Adrenal gland (tissue), 12 donors: ENCODE data around the gene NYNRIN. TPM values are rescaled to one million over a fixed set of nuclear protein-coding genes. Genes with fewer than 3 reads are reported as not detected.

Experiments used
- DNase-seq, 7 donors: peaks; one replicate each; pipeline ENCODE4 v3.0.0-alpha.2; 2019 to 2020
- H3K27ac ChIP-seq, 5 donors: fragments of 200-600 bp; sonication (generic) in 4 of 5; 1 replicate in 3 of 5; 2 replicates in 2 of 5; pipeline versions ENCODE4 v1.5.1 to v1.8.0; 2016 to 2020; ENCODE audit warnings: mild to moderate bottlenecking in 1 of 5
- H3K27me3 ChIP-seq: fragments of 200-600 bp; 2 replicates; pipeline ENCODE4 v1.8.0; 2021
- H3K36me3 ChIP-seq, 2 donors: fragments of 200-600 bp; replicated peaks in 1 of 2; 1 replicate in 1 of 2; 2 replicates in 1 of 2; pipeline versions ENCODE4 v1.5.1 to v1.8.0; 2018 to 2022
- H3K4me1 ChIP-seq, 2 donors: fragments of 200-600 bp; replicated peaks in 1 of 2; 1 replicate in 1 of 2; 2 replicates in 1 of 2; pipeline versions ENCODE4 v1.5.1 to v1.8.0; 2018 to 2021
- H3K4me3 ChIP-seq, 4 donors: fragments of 200-600 bp; sonication (generic) in 3 of 4; one replicate each; pipeline ENCODE4 v1.5.1; 2016 to 2018
- H3K9me3 ChIP-seq, 3 donors: fragments of 200-600 bp; sonication (generic) in 1 of 3; replicated peaks in 1 of 3; 1 replicate in 2 of 3; 2 replicates in 1 of 3; pipeline versions ENCODE4 v1.5.1 to v1.8.0; 2016 to 2021
- POLR2A ChIP-seq, 2 donors: fragments of 450-650 bp; IDR thresholded peaks; one replicate each; pipeline ENCODE4 v1.6.1; 2017; ENCODE audit warnings: antibody characterized with exemption in 2 of 2, mild to moderate bottlenecking in 2 of 2, moderate library complexity in 1 of 2
- WGBS, 4 donors: extraction: QIAGEN DNeasy Blood & Tissue Kit in 2 of 4; methylation state at CpG; one replicate each; pipeline versions ENCODE4 v1.1.5 to v1.1.7; 2013 to 2017; 5-methylcytosine and 5-hydroxymethylcytosine counted together
- intact Hi-C, 2 donors: fragments of 100-400 bp; cut with DNase I; formaldehyde crosslinking; loops; one replicate each; pipeline versions ENCODE4 v1.14.1 to v1.15.0; 2022 to 2023
- polyA plus RNA-seq, 3 donors: library from polyadenylated mRNA; stranded (reverse); fragments of 200-250 nt in 2 of 3; fragments of 350-450 nt in 1 of 3; fragmentation: Illumina TruSeq in 1 of 3; extraction: RNeasy Lipid Tissue Mini Kit (QIAGEN cat#74804) in 1 of 3; gene quantifications; one replicate each; pipeline ENCODE4 v1.2.3, GENCODE V29; 2013 to 2014
- total RNA-seq, 9 donors: library from RNA; depleted of rRNA in 4 of 9; stranded (reverse); fragments of >200 nt in 4 of 9; fragments of 120-200 nt in 1 of 9; fragmentation: NEBNext Ultra II Directional in 1 of 9; extraction: Animal tissue kit (Norgen Biotek cat#: 25700) in 1 of 9; gene quantifications; one replicate each; pipeline versions ENCODE4 v1.1.0 to v1.2.4, GENCODE V29; 2013 to 2023
- TF ChIP-seq, protein P1 (sequence below), 6 experiments: fragments of 450-650 bp in 4 of 6; fragments of 200-600 bp in 2 of 6; sonication (generic) in 1 of 6; IDR thresholded peaks; 1 replicate in 5 of 6; 2 replicates in 1 of 6; pipeline versions ENCODE4 v1.5.1 to v1.8.0; 2016 to 2021; ENCODE audit warnings: antibody characterized with exemption in 6 of 6, mild to moderate bottlenecking in 2 of 6, moderate library complexity in 1 of 6
- donor health status: healthy with polysubstance abuse.
- donor health status: Bipolar disorder and iron deficiency.
- donor health status: DM: yes; HTN: yes; CAD: no.
- donor health status: DM: no; HTN: no; CAD: no.
- donor health status: DM: no; HTN: no; CAD: no.
- donor health status: DM: yes; HTN: yes; CAD: no.

NYNRIN gene
- total and polyA plus RNA-seq, 12 donors, result 2.2 to 11.0 (median 6.7) TPM

- intact Hi-C loops, result no loop called here
- Histone ChIP-seq H3K27ac (no peak overlapping the region), H3K27me3 (no peaks in the 10 kb centered on the region), H3K4me3 (no peak overlapping the region), H3K4me1 (peaks cover 31 to 36% of the 10 kb centered on the region in 2 donors), H3K9me3 (no peaks in the 10 kb centered on the region), H3K36me3 (no peaks in the 10 kb centered on the region)
- TF ChIP-seq POLR2A (IDR thresholded peaks at IDR 0.05), result no peak
- TF ChIP-seq, protein P1, sequence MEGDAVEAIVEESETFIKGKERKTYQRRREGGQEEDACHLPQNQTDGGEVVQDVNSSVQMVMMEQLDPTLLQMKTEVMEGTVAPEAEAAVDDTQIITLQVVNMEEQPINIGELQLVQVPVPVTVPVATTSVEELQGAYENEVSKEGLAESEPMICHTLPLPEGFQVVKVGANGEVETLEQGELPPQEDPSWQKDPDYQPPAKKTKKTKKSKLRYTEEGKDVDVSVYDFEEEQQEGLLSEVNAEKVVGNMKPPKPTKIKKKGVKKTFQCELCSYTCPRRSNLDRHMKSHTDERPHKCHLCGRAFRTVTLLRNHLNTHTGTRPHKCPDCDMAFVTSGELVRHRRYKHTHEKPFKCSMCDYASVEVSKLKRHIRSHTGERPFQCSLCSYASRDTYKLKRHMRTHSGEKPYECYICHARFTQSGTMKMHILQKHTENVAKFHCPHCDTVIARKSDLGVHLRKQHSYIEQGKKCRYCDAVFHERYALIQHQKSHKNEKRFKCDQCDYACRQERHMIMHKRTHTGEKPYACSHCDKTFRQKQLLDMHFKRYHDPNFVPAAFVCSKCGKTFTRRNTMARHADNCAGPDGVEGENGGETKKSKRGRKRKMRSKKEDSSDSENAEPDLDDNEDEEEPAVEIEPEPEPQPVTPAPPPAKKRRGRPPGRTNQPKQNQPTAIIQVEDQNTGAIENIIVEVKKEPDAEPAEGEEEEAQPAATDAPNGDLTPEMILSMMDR (IDR thresholded peaks at IDR 0.05), result no peak
- 72 to 100% (median 86%) methylated on average over 4 to 8 of the region's 8 CpGs for WGBS, 4 donors
- DNase-seq, result peak in 3 of 7 donors; percentile 8 to 49 (median 20)
These were observed 28.2 kb downstream of the NYNRIN start for GRCh38 chr14:24426912-24427536.

- WGBS, 4 donors, result 82 to 89% (median 86%) methylated on average over 14 to 18 of the region's 18 CpGs
- no peaks in the 10 kb centered on the region for H3K9me3 ChIP-seq
- H3K27ac ChIP-seq, result no peak overlapping the region
- intact Hi-C loops, result no loop called here
- TF ChIP-seq, protein P1 (IDR thresholded peaks at IDR 0.05), result no peak
- no peak for TF ChIP-seq POLR2A (IDR thresholded peaks at IDR 0.05)
- H3K36me3 ChIP-seq, result peaks cover 0 to 7% of the 10 kb centered on the region in 2 donors
- peak in 3 of 7 donors; percentile 13 to 26 (median 25) for DNase-seq
- peaks cover 34 to 43% of the 10 kb centered on the region in 2 donors for H3K4me1 ChIP-seq
- no peaks in the 10 kb centered on the region for H3K27me3 ChIP-seq
- no peak overlapping the region for H3K4me3 ChIP-seq
These were observed 29.0 kb downstream of the NYNRIN start for GRCh38 chr14:24427537-24428508.

DNA sequence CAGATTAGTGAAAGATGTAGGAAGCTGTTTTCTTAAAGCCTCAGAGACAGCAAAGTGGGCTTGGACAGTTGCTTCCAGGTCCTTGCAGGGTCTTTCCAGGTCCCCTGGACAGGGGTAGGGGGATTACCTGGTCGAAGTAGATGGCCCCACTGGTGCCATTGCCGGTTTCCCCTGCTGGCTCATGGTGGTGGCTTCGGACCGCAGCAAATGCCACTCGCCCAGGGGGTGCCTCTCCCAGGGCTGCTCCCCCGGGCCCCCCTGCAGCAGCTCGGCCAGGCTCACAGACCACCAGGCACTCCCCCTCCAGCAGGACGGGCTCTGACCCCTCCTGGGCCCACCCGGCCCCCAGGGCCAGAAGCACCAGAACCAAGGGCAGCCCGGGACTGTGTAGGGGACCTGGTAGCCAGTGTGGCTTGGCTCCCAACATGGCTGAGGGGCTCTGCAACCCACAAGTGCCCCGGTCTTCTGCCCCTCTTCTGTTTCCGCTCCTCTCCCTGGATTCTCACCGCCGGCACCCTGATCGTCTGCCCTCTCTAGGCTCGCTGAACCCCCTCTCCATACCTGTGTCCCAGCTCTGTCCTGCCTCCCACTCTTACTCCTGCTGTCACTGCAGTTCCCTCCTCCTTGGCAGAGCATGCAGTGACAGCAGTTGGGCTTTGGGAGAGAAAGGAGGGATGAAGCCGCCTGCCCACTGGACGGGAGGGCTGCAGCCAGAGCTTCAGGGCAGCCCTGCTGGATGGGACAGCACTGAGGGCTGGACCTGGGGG lies 30.0 kb downstream of the NYNRIN start:
- TF ChIP-seq, protein P1 (IDR thresholded peaks at IDR 0.05), result no peak
- no peak for TF ChIP-seq POLR2A (IDR thresholded peaks at IDR 0.05)
- H3K4me1 ChIP-seq, result peaks cover 34 to 43% of the 10 kb centered on the region in 2 donors
- 88 to 92% (median 90%) methylated on average over 10 to 18 of the region's 18 CpGs for WGBS, 4 donors
- peak in 3 of 7 donors; percentile 27 to 55 (median 29) for DNase-seq
- H3K4me3 ChIP-seq, result peak overlapping the region in 1 of 4 donors; percentile 74
- no peaks in the 10 kb centered on the region for H3K9me3 ChIP-seq
- intact Hi-C loops, result no loop called here
- H3K27me3 ChIP-seq, result no peaks in the 10 kb centered on the region
- peaks cover 0 to 17% of the 10 kb centered on the region in 2 donors for H3K36me3 ChIP-seq
- peak overlapping the region in 4 of 5 donors; percentile 91 to 100 (median 96) for H3K27ac ChIP-seq
